WTC11 (cell line): ENCODE results near the gene GPATCH3. TPM values are rescaled to one million over a fixed set of nuclear protein-coding genes. Genes with fewer than 3 reads are reported as not detected.

Experiments
- ATAC-seq: fragments of 200-7000 bp; cut with Tn5 transposase; 2 replicates; pipeline ENCODE4 v1.10.0; 2021; ENCODE audit warnings: mild to moderate bottlenecking, moderate library complexity
- CTCF ChIA-PET: fragments of 300-600 bp; sonication (Branson Sonifier 250); formaldehyde crosslinking; loops from one replicate; lab custom pipeline; 2021; ENCODE audit warnings: antibody characterized with exemption; lab: Charles Lee
- POLR2A ChIA-PET: fragments of 350-600 bp; sonication (Branson Sonifier 250); formaldehyde crosslinking; loops from one replicate; lab custom pipeline; 2021; ENCODE audit warnings: antibody characterized with exemption; lab: Charles Lee
- DNase-seq: peaks from one replicate; pipeline ENCODE4 v3.0.0; 2021; ENCODE audit warnings: low spot score
- H3K27ac Mint-ChIP-seq: 2 replicates; pipeline ENCODE4 v1.8.0; 2021; ENCODE audit warnings: mixed read lengths
- H3K27me3 Mint-ChIP-seq: 2 replicates; pipeline ENCODE4 v1.8.0; 2021; ENCODE audit warnings: low read depth, mild to moderate bottlenecking, moderate library complexity, mixed read lengths
- H3K36me3 Mint-ChIP-seq: 2 replicates; pipeline ENCODE4 v1.8.0; 2021; ENCODE audit warnings: mixed read lengths
- H3K4me1 Mint-ChIP-seq: 2 replicates; pipeline ENCODE4 v1.8.0; 2022; ENCODE audit warnings: mixed read lengths
- H3K4me3 Mint-ChIP-seq: 2 replicates; pipeline ENCODE4 v1.8.0; 2021; ENCODE audit warnings: mild to moderate bottlenecking, moderate library complexity, mixed read lengths
- H3K9me3 Mint-ChIP-seq: 2 replicates; pipeline ENCODE4 v1.8.0; 2021; ENCODE audit warnings: mixed read lengths
- AR ChIP-seq: fragments of 250-450 bp; sonication (Bioruptor Pico); IDR thresholded peaks from 2 replicates; pipeline ENCODE4 v1.9.0; 2021; ENCODE audit warnings: mild to moderate bottlenecking
- ATF3 ChIP-seq: sonication (generic); formaldehyde crosslinking; conservative IDR thresholded peaks from 2 replicates; pipeline ENCODE4 v1.8.1; 2022; ENCODE audit warnings: mild to moderate bottlenecking, missing genetic modification reagents
- E2F4 ChIP-seq: sonication (generic); formaldehyde crosslinking; IDR thresholded peaks from 2 replicates; pipeline ENCODE4 v1.8.1; 2022; ENCODE audit warnings: low read depth, mild to moderate bottlenecking, moderate library complexity, missing genetic modification reagents, borderline replicate concordance
- E2F5 ChIP-seq: sonication (generic); formaldehyde crosslinking; IDR thresholded peaks from 2 replicates; pipeline ENCODE4 v1.8.1; 2022; ENCODE audit warnings: mild to moderate bottlenecking, moderate library complexity, missing genetic modification reagents
- HMGXB4 ChIP-seq: sonication (generic); formaldehyde crosslinking; IDR thresholded peaks from 2 replicates; pipeline ENCODE4 v1.8.1; 2023; ENCODE audit warnings: mild to moderate bottlenecking, moderate library complexity, missing genetic modification reagents
- MAX ChIP-seq: sonication (generic); formaldehyde crosslinking; IDR thresholded peaks from 2 replicates; pipeline ENCODE4 v1.8.0; 2022; ENCODE audit warnings: mild to moderate bottlenecking, missing genetic modification reagents
- NFATC4 ChIP-seq: fragments of 250-450 bp; sonication (Bioruptor Pico); IDR thresholded peaks from 2 replicates; pipeline ENCODE4 v1.9.0; 2021; ENCODE audit warnings: mild to moderate bottlenecking
- NR3C1 ChIP-seq: sonication (generic); formaldehyde crosslinking; conservative IDR thresholded peaks from 2 replicates; pipeline ENCODE4 v1.8.1; 2023; ENCODE audit warnings: low read depth, mild to moderate bottlenecking, missing genetic modification reagents
- RORB ChIP-seq: fragments of 250-450 bp; sonication (Bioruptor Pico); IDR thresholded peaks from 2 replicates; pipeline ENCODE4 v1.9.0; 2021; ENCODE audit warnings: mild to moderate bottlenecking
- TP53 ChIP-seq: sonication (generic); formaldehyde crosslinking; IDR thresholded peaks from 2 replicates; pipeline ENCODE4 v1.8.1; 2023; ENCODE audit warnings: mild to moderate bottlenecking, missing genetic modification reagents
- USF1 ChIP-seq: sonication (generic); formaldehyde crosslinking; IDR thresholded peaks from 2 replicates; pipeline ENCODE4 v1.8.0; 2022; ENCODE audit warnings: mild to moderate bottlenecking, missing genetic modification reagents
- ZBTB21 ChIP-seq: sonication (generic); formaldehyde crosslinking; IDR thresholded peaks from 2 replicates; pipeline ENCODE4 v1.8.1; 2023; ENCODE audit warnings: mild to moderate bottlenecking, missing genetic modification reagents, borderline replicate concordance
- ZNF263 ChIP-seq: sonication (generic); formaldehyde crosslinking; IDR thresholded peaks from 2 replicates; pipeline ENCODE4 v1.8.1; 2022; ENCODE audit warnings: low read depth, mild to moderate bottlenecking, moderate library complexity, missing genetic modification reagents
- ZNF396 ChIP-seq: fragments of 250-450 bp; sonication (Bioruptor Pico); IDR thresholded peaks from 2 replicates; pipeline ENCODE4 v1.8.0; 2021; ENCODE audit warnings: mild to moderate bottlenecking, moderate library complexity, borderline replicate concordance
- ZNF423 ChIP-seq: fragments of 250-450 bp; sonication (Bioruptor Pico); IDR thresholded peaks from 2 replicates; pipeline ENCODE4 v2.1.2; 2022; ENCODE audit warnings: mild to moderate bottlenecking, moderate library complexity
- total RNA-seq: library from RNA; stranded (reverse); gene quantifications from 3 replicates; pipeline ENCODE4 v1.2.3, GENCODE V29; 2021

The GPATCH3 gene
- total RNA-seq, 1 experiment from 2014 or later, result 19.2 TPM

GRCh38 chr1:26858891-26859640 is 41.2 kb downstream of the GPATCH3 start:
- CTCF ChIA-PET, result interaction anchor here (0.5 to 4.1 kb wide), 18 partner anchors 9 to 762 kb away, joined by 3 to 23 read pairs (median 4); partner anchors contain the start of gene GPN2
- H3K27me3 Mint-ChIP-seq, result peaks cover 10% of the 10 kb centered on the region
- no peak overlapping the region for H3K27ac Mint-ChIP-seq

GRCh38 chr1:26858160-26858559 is 42.1 kb downstream of the GPATCH3 start:
- Mint-ChIP-seq H3K4me3 (no peak overlapping the region), H3K27ac (peak overlapping the region; percentile 45; the same call in 1 of the 2 replicates), H3K9me3 (no peaks in the 10 kb centered on the region), H3K4me1 (peaks cover 28% of the 10 kb centered on the region), H3K36me3 (peaks cover 6% of the 10 kb centered on the region; the same call in 1 of the 2 replicates), H3K27me3 (peaks cover 4% of the 10 kb centered on the region)
- ChIA-PET POLR2A (interaction anchor here (0.6 to 1.4 kb wide), 2 partner anchors 15 to 1656 kb away, joined by 3 to 4 read pairs; no protein-coding TSS in a partner anchor), CTCF (interaction anchor here (0.8 to 4.1 kb wide), 11 partner anchors 9 to 358 kb away, joined by 3 to 23 read pairs (median 4); no protein-coding TSS in a partner anchor)
- ATAC-seq, result no peak
- TF ChIP-seq ATF3 (CRISPR knock-in tag) (no peak), NFATC4 (no peak), TP53 (CRISPR knock-in tag) (no peak), HMGXB4 (CRISPR knock-in tag) (no peak), E2F5 (CRISPR knock-in tag) (no peak), AR (CRISPR knock-in tag) (no peak), NR3C1 (no peak), RORB (no peak), ZNF263 (no peak), ZNF423 (CRISPR knock-in tag) (no peak), ZNF396 (no peak), E2F4 (CRISPR knock-in tag) (no peak), MAX (no peak), ZBTB21 (CRISPR knock-in tag) (no peak)
- no peak for DNase-seq

More at GRCh38 chr1:26858891-26859640, 41.2 kb downstream of the GPATCH3 start:
- Mint-ChIP-seq H3K36me3 (no peaks in the 10 kb centered on the region), H3K4me1 (peaks cover 35% of the 10 kb centered on the region), H3K4me3 (no peak overlapping the region), H3K9me3 (no peaks in the 10 kb centered on the region)
- TF ChIP-seq USF1 (CRISPR knock-in tag) (no peak), ZNF263 (no peak)
- DNase-seq, result no peak
- no peak for ATAC-seq
- POLR2A ChIA-PET, result interaction anchor here (0.7 to 1.1 kb wide), 2 partner anchors 9 to 57 kb away, joined by 3 read pairs; no protein-coding TSS in a partner anchor
